Gastroesophageal sphincter (tissue), 4 donors: Measurements from ENCODE around the gene FASTKD2. TPM values are rescaled to one million over a fixed set of nuclear protein-coding genes. Genes with fewer than 3 reads are reported as not detected.

Experiments used
- ATAC-seq: fragments of 150-250 bp; one replicate; pipeline ENCODE4 v1.9.1; 2016; ENCODE audit warnings: mild to moderate bottlenecking, moderate library complexity
- H3K27ac ChIP-seq, 4 donors: fragments of 200-600 bp; sonication (generic) in 3 of 4; 1 replicate in 3 of 4; 2 replicates in 1 of 4; pipeline ENCODE4 v1.5.1; 2016 to 2019
- H3K27me3 ChIP-seq: fragments of 200-600 bp; sonication (generic); one replicate; pipeline ENCODE4 v1.5.1; 2019
- H3K36me3 ChIP-seq, 2 donors: fragments of 200-600 bp; sonication (generic); one replicate each; pipeline ENCODE4 v1.5.1; 2019; ENCODE audit warnings: control low read depth in 1 of 2
- H3K4me1 ChIP-seq, 3 donors: fragments of 200-600 bp; sonication (generic); 1 replicate in 2 of 3; 2 replicates in 1 of 3; pipeline ENCODE4 v1.5.1; 2016 to 2019; ENCODE audit warnings: control low read depth in 2 of 3
- H3K4me3 ChIP-seq, 2 donors: fragments of 200-600 bp; sonication (generic); one replicate each; pipeline ENCODE4 v1.5.1; 2019; ENCODE audit warnings: mild to moderate bottlenecking in 1 of 2, moderate library complexity in 1 of 2
- H3K9me3 ChIP-seq, 3 donors: fragments of 200-600 bp; sonication (generic); one replicate each; pipeline ENCODE4 v1.5.1; 2017 to 2019; ENCODE audit warnings: control low read depth in 2 of 3
- CTCF ChIP-seq, 4 experiments: fragments of 200-600 bp in 2 of 4; fragments of 450-650 bp in 2 of 4; sonication (generic) in 1 of 4; IDR thresholded peaks; one replicate each; pipeline ENCODE4 v1.5.1; 2017 to 2019; ENCODE audit warnings: antibody characterized with exemption in 4 of 4, mild to moderate bottlenecking in 2 of 4, moderate library complexity in 2 of 4
- EP300 ChIP-seq: sonication (generic); formaldehyde crosslinking; IDR thresholded peaks from one replicate; pipeline ENCODE4 v1.6.1; 2017; ENCODE audit warnings: antibody characterized with exemption, mild to moderate bottlenecking
- POLR2A ChIP-seq, 2 donors: fragments of 450-650 bp; IDR thresholded peaks; one replicate each; pipeline ENCODE4 v1.6.1; 2017; ENCODE audit warnings: antibody characterized with exemption in 2 of 2, mild to moderate bottlenecking in 2 of 2, moderate library complexity in 1 of 2
- POLR2AphosphoS5 ChIP-seq: sonication (generic); formaldehyde crosslinking; IDR thresholded peaks from one replicate; pipeline ENCODE4 v1.6.1; 2017; ENCODE audit warnings: antibody characterized with exemption
- WGBS, 2 donors: methylation state at CpG; one replicate each; pipeline ENCODE4 v1.1.5; 2018; ENCODE audit warnings: low coverage in 1 of 2; 5-methylcytosine and 5-hydroxymethylcytosine counted together
- total RNA-seq, 4 donors: library from RNA; depleted of rRNA; stranded (reverse); fragments of >200 nt; gene quantifications; one replicate each; pipeline ENCODE4 v1.1.0, GENCODE V29; 2016

The FASTKD2 gene
- total RNA-seq, 4 donors from 2014 or later = 24.1 to 41.2 (median 31.8) TPM

DNA sequence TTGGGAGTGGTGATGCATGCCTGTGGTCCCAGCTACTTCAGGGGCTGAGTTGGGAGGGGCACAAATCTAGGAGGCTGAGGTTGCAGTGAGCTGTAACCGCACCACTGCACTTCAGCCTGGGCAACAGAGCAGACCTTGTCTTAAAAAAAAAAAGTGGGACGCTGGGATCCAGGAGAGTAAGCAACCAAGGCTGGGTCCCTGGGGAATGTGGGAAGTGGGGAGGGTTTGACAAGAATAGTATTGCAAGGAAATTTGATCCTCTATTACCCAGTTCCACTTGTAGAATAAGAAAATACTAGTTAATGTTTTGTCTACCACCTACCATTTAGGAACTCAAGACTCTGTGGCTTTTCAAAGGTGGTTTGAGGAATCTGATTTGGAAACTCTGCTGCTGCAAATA, 26.1 kb upstream of the FASTKD2 start:
- ATAC-seq = no peak
- no peak overlapping the region for H3K4me3 ChIP-seq
- no peak overlapping the region for H3K27ac ChIP-seq
- H3K36me3 ChIP-seq = no peaks in the 10 kb centered on the region
- WGBS, 2 donors = 52 to 64% methylated on average over 2 of the region's 2 CpGs
- no peaks in the 10 kb centered on the region for H3K9me3 ChIP-seq
- TF ChIP-seq POLR2A (IDR thresholded peaks at IDR 0.05) = no peak
- TF ChIP-seq POLR2AphosphoS5 = no peak
- no peak for TF ChIP-seq EP300
- H3K27me3 ChIP-seq = no peaks in the 10 kb centered on the region
- H3K4me1 ChIP-seq = no peaks in the 10 kb centered on the region

DNA sequence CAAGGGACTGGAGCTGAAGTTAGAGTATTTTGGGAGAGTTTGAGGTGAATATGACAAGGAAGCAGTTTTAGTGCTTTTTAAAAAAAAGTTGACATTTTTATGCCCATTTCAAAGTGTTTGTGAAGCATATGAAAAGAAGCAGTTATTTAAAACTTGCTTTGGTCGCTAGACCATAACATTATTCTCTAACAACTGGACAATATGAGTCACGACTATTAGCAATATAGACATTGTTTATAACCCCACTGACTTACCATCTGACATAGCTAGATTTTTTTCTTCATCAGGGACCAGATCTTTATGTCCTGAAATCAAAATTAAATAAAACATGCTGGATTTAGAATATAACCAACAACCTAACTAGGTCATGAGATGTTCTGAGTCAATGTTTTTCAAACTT, 24.6 kb upstream of the FASTKD2 start:
- H3K27ac ChIP-seq = no peak overlapping the region
- TF ChIP-seq EP300 = no peak

GRCh38 chr2:206756816-206757215, 8.6 kb upstream of the FASTKD2 start:
- 57 to 63% methylated on average over 1 of the region's 1 CpG for WGBS, 2 donors
- ATAC-seq = no peak
- H3K4me1 ChIP-seq = no peaks in the 10 kb centered on the region
- no peak overlapping the region for H3K27ac ChIP-seq
- no peaks in the 10 kb centered on the region for H3K27me3 ChIP-seq
- TF ChIP-seq POLR2AphosphoS5 = no peak
- TF ChIP-seq EP300 = no peak
- TF ChIP-seq POLR2A (IDR thresholded peaks at IDR 0.05) = no peak
- no peak for TF ChIP-seq CTCF (IDR thresholded peaks at IDR 0.05)
- H3K4me3 ChIP-seq = no peak overlapping the region
- H3K36me3 ChIP-seq = no peaks in the 10 kb centered on the region
- no peaks in the 10 kb centered on the region for H3K9me3 ChIP-seq

More for the DNA sequence above, 24.6 kb upstream of the FASTKD2 start:
- WGBS, 2 donors = 42 to 52% methylated on average over 2 of the region's 2 CpGs
- no peak for ATAC-seq
- Histone ChIP-seq H3K4me3 (no peak overlapping the region), H3K9me3 (no peaks in the 10 kb centered on the region), H3K27me3 (no peaks in the 10 kb centered on the region), H3K36me3 (no peaks in the 10 kb centered on the region), H3K4me1 (no peaks in the 10 kb centered on the region)

DNA sequence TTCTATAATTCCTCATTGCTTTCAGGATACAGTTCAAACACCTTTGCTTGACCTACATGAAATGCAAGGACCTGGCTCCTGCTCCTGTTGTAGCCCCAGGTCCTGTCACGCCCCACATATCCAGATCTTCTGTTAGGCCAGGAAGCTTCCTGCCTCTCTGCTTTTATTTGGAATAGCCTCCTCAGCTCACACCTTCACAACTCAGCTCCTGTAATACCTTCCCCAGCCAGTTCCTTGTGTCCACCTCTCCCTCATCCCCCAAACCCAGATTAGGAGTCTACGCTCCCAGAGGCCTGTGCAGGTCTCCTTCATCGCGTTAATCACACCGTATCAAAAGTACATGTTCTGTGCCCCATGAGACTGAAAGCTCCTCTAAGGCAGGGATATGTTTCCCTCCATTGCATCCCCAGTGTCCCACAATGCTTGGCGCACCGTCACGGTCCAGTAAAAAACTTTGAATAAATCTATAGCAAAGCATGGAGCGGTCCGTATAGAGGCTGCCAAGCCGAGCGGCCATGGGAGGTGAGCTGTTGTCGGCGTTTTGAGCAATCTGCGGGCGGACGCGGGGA, 649 bp upstream of the FASTKD2 start:
- Histone ChIP-seq H3K36me3 (peaks cover 0 to 15% of the 10 kb centered on the region in 2 donors), H3K4me1 (peaks cover 0 to 48% (median 9%) of the 10 kb centered on the region in 3 donors), H3K4me3 (peak overlapping the region; percentile 71 to 81), H3K9me3 (no peaks in the 10 kb centered on the region), H3K27me3 (no peaks in the 10 kb centered on the region), H3K27ac (peak overlapping the region; percentile 71 to 96 (median 85))
- WGBS, 2 donors = 2 to 18% methylated on average over 10 to 11 of the region's 18 CpGs
- TF ChIP-seq POLR2AphosphoS5 = no peak
- TF ChIP-seq CTCF (IDR thresholded peaks at IDR 0.05) = peak in 1 of 4 experiments; percentile 4
- no peak for ATAC-seq

DNA sequence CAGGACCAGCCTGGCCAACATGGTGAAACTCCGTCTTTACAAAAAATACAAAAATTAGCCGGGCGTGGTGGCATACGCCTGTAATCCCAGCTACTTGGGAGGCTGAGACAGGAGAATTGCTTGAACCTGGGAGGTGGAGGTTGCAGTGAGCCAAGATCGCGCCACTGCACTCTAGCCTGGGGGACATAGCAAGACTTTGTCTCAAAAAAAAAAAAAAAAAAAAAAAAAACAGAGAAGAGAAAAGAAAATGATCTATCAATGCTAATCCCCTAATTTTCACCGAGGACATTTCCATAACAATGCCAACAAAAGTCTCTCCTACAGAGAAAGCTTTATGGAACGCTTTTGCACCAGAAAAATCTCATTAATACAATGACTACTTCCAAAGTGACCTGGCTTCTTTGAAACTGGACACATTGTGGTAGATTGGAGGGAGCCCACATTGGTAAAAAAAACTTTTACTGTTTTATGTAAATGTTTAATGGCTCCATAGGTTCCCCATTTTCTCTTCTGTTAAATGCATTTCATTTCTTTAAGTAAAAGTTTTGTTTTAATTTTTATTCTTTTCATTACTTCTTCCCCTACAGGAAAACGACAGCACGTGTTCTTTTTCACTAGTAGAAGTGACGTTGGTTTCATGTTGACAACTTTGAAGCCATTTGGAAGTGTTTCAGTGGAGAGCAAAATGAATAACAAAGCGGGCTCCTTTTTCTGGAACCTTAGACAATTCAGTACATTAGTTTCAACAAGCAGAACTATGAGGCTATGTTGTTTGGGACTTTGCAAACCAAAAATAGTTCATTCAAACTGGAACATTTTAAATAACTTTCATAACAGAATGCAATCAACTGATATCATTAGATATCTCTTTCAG, 888 bp downstream of the FASTKD2 start:
- no peaks in the 10 kb centered on the region for H3K27me3 ChIP-seq
- peaks cover 0 to 30% of the 10 kb centered on the region in 2 donors for H3K36me3 ChIP-seq
- H3K4me1 ChIP-seq = peaks cover 0 to 48% (median 9%) of the 10 kb centered on the region in 3 donors
- 50 to 54% methylated on average over 7 to 9 of the region's 12 CpGs for WGBS, 2 donors
- H3K4me3 ChIP-seq = peak overlapping the region; percentile 71 to 81
- ATAC-seq = no peak
- peak overlapping the region; percentile 71 to 96 (median 85) for H3K27ac ChIP-seq
- TF ChIP-seq EP300 = no peak
- TF ChIP-seq POLR2AphosphoS5 = no peak
- no peak for TF ChIP-seq CTCF (IDR thresholded peaks at IDR 0.05)
- no peak for TF ChIP-seq POLR2A (IDR thresholded peaks at IDR 0.05)
- H3K9me3 ChIP-seq = no peaks in the 10 kb centered on the region

DNA sequence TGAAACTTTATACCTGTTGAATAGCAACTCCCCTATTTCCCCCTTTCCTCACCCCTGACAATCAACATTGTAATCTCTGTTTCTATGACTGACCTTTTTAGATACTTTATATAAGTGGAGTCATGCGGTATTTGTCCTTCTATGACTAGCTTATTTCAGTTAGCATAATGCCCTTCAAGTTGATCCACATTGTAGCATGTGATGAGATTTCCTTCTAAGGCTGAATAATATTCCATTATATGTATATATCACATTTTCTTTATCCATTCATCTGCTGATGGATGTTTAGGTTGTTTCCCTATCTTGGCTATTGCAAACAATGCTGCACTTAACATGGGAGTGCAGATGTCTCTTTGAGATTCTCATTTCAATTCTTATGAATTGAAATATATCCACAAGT, 9.5 kb downstream of the FASTKD2 start:
- no peaks in the 10 kb centered on the region for H3K4me1 ChIP-seq
- no peaks in the 10 kb centered on the region for H3K27me3 ChIP-seq
- no peak for ATAC-seq
- H3K36me3 ChIP-seq = peaks cover 0 to 95% of the 10 kb centered on the region in 2 donors
- TF ChIP-seq POLR2AphosphoS5 (no peak), CTCF (IDR thresholded peaks at IDR 0.05) (no peak), POLR2A (IDR thresholded peaks at IDR 0.05) (no peak), EP300 (no peak)
- H3K4me3 ChIP-seq = no peak overlapping the region
- peaks cover 0 to 10% (median 0%) of the 10 kb centered on the region in 3 donors for H3K9me3 ChIP-seq
- no peak overlapping the region for H3K27ac ChIP-seq
- WGBS, 2 donors = 100% methylated on average over 1 of the region's 1 CpG; no CpG with 5 or more reads in 1 of the 2 donors
